ENCODE measurements around the gene DPM3. TPM values are rescaled to one million over a fixed set of nuclear protein-coding genes. Genes with fewer than 3 reads are reported as not detected.

DPM3 gene
- total and polyA plus RNA-seq, 2 of the 13 experiments (the other 11 are each of a cell fraction or from before 2014, with no cell fraction given): 23.2 to 53.4 TPM

DNA sequence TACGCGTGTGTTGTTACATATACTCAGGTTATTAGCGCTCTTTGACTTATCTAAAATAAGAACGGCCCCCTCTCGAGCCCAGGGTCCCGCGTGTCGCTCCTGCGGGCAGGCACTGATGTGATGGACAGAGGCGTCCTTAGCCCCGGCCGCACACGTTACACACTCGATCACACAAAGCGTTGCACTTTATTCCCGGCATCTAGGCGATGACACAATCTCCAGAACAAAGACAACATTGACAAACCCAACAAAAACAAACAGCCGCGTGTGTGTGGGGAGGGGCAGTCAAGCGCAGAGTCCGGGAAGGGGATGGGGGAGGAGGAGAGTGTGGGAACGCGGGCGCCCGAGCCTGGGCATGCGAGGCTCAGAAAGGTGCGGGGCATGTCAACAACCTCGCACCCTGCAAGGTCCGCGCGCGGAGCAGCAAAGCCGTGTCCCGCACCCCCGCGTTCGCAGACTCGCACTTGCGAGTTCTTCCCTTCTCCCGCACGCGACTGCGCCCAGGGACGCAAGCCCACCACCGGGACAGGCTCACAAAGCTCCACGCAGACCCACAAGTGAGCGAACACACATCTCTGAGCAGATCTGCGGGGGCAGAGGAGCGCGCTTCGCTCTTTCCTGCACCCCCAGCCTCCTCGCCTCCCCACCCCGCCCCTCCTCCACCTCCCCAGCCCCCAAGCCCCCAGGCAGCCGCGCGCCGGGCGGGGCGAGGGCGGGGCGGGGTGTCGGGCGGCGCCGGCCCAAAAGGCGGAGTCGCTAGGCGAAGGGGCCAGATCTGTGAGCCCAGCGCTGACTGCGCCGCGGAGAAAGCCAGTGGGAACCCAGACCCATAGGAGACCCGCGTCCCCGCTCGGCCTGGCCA, 13.0 kb downstream of the DPM3 start, which contains the start of gene EFNA1 (continued):
- TF ChIP-seq, protein P1, sequence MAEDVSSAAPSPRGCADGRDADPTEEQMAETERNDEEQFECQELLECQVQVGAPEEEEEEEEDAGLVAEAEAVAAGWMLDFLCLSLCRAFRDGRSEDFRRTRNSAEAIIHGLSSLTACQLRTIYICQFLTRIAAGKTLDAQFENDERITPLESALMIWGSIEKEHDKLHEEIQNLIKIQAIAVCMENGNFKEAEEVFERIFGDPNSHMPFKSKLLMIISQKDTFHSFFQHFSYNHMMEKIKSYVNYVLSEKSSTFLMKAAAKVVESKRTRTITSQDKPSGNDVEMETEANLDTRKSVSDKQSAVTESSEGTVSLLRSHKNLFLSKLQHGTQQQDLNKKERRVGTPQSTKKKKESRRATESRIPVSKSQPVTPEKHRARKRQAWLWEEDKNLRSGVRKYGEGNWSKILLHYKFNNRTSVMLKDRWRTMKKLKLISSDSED (CRISPR knock-in tag; IDR thresholded peaks at IDR 0.05): no peak; the same call in 1 of the 2 replicates
- TF ChIP-seq, protein P2, sequence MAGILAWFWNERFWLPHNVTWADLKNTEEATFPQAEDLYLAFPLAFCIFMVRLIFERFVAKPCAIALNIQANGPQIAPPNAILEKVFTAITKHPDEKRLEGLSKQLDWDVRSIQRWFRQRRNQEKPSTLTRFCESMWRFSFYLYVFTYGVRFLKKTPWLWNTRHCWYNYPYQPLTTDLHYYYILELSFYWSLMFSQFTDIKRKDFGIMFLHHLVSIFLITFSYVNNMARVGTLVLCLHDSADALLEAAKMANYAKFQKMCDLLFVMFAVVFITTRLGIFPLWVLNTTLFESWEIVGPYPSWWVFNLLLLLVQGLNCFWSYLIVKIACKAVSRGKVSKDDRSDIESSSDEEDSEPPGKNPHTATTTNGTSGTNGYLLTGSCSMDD (CRISPR knock-in tag; IDR thresholded peaks at IDR 0.05): no peak
- no peak for TF ChIP-seq ZFP62 (CRISPR knock-in tag; IDR thresholded peaks at IDR 0.05)
- TF ChIP-seq, protein P3, sequence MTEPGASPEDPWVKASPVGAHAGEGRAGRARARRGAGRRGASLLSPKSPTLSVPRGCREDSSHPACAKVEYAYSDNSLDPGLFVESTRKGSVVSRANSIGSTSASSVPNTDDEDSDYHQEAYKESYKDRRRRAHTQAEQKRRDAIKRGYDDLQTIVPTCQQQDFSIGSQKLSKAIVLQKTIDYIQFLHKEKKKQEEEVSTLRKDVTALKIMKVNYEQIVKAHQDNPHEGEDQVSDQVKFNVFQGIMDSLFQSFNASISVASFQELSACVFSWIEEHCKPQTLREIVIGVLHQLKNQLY (CRISPR knock-in tag; IDR thresholded peaks at IDR 0.05): peak; percentile 91; the same call in 1 of the 2 replicates
- TF ChIP-seq, protein P4, sequence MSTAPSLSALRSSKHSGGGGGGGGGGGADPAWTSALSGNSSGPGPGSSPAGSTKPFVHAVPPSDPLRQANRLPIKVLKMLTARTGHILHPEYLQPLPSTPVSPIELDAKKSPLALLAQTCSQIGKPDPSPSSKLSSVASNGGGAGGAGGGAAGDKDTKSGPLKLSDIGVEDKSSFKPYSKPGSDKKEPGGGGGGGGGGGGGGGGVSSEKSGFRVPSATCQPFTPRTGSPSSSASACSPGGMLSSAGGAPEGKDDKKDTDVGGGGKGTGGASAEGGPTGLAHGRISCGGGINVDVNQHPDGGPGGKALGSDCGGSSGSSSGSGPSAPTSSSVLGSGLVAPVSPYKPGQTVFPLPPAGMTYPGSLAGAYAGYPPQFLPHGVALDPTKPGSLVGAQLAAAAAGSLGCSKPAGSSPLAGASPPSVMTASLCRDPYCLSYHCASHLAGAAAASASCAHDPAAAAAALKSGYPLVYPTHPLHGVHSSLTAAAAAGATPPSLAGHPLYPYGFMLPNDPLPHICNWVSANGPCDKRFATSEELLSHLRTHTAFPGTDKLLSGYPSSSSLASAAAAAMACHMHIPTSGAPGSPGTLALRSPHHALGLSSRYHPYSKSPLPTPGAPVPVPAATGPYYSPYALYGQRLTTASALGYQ (CRISPR knock-in tag; IDR thresholded peaks at IDR 0.05): peak; percentile 88
- TF ChIP-seq YY1 (IDR thresholded peaks at IDR 0.05; ENCODE audit: insufficient read depth, insufficient replicate concordance, low read depth, low read length): peak; percentile 36
- TF ChIP-seq, protein P5, sequence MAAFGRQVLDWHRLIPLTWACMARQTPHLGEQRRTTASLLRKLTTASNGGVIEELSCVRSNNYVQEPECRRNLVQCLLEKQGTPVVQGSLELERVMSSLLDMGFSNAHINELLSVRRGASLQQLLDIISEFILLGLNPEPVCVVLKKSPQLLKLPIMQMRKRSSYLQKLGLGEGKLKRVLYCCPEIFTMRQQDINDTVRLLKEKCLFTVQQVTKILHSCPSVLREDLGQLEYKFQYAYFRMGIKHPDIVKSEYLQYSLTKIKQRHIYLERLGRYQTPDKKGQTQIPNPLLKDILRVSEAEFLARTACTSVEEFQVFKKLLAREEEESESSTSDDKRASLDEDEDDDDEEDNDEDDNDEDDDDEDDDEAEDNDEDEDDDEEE (CRISPR knock-in tag; IDR thresholded peaks at IDR 0.05): peak; percentile 46; the same call in 1 of the 2 replicates
- TF ChIP-seq, protein P6, sequence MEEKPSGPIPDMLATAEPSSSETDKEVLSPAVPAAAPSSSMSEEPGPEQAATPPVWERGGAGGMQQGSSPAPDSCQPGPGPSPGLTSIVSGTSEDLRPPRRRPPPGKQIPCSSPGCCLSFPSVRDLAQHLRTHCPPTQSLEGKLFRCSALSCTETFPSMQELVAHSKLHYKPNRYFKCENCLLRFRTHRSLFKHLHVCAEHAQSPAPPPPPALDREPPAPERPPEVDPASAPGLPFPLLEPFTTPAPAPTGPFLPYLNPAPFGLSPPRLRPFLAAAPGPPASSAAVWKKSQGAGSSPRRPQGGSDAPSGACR (CRISPR knock-in tag; IDR thresholded peaks at IDR 0.05): no peak; the same call in 1 of the 2 replicates
- TF ChIP-seq ZNF317 (CRISPR knock-in tag; IDR thresholded peaks at IDR 0.05): peak; percentile 77
- peak; percentile 96 for TF ChIP-seq CEBPG (CRISPR knock-in tag; IDR thresholded peaks at IDR 0.05)
- 0 out of 2 replicates have a peak, but pooled peaks have one; percentile 58 for TF ChIP-seq KDM1A (CRISPR knock-in tag; IDR thresholded peaks at IDR 0.05)
- TF ChIP-seq, protein P7, sequence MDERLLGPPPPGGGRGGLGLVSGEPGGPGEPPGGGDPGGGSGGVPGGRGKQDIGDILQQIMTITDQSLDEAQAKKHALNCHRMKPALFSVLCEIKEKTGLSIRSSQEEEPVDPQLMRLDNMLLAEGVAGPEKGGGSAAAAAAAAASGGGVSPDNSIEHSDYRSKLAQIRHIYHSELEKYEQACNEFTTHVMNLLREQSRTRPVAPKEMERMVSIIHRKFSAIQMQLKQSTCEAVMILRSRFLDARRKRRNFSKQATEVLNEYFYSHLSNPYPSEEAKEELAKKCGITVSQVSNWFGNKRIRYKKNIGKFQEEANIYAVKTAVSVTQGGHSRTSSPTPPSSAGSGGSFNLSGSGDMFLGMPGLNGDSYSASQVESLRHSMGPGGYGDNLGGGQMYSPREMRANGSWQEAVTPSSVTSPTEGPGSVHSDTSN (CRISPR knock-in tag; IDR thresholded peaks at IDR 0.05): peak; percentile 50
- TF ChIP-seq ZFP36 (IDR thresholded peaks at IDR 0.05; ENCODE audit: borderline replicate concordance, low read depth, low read length, partially characterized antibody): peak; percentile 30
- TF ChIP-seq ASH2L (IDR thresholded peaks at IDR 0.05; ENCODE audit: insufficient read length, low read depth, low read length): no peak
- TF ChIP-seq, protein P8, sequence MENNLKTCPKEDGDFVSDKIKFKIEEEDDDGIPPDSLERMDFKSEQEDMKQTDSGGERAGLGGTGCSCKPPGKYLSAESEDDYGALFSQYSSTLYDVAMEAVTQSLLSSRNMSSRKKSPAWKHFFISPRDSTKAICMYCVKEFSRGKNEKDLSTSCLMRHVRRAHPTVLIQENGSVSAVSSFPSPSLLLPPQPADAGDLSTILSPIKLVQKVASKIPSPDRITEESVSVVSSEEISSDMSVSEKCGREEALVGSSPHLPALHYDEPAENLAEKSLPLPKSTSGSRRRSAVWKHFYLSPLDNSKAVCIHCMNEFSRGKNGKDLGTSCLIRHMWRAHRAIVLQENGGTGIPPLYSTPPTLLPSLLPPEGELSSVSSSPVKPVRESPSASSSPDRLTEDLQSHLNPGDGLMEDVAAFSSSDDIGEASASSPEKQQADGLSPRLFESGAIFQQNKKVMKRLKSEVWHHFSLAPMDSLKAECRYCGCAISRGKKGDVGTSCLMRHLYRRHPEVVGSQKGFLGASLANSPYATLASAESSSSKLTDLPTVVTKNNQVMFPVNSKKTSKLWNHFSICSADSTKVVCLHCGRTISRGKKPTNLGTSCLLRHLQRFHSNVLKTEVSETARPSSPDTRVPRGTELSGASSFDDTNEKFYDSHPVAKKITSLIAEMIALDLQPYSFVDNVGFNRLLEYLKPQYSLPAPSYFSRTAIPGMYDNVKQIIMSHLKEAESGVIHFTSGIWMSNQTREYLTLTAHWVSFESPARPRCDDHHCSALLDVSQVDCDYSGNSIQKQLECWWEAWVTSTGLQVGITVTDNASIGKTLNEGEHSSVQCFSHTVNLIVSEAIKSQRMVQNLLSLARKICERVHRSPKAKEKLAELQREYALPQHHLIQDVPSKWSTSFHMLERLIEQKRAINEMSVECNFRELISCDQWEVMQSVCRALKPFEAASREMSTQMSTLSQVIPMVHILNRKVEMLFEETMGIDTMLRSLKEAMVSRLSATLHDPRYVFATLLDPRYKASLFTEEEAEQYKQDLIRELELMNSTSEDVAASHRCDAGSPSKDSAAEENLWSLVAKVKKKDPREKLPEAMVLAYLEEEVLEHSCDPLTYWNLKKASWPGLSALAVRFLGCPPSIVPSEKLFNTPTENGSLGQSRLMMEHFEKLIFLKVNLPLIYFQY (CRISPR knock-in tag; IDR thresholded peaks at IDR 0.05; ENCODE audit: borderline replicate concordance): peak; percentile 59; the same call in 1 of the 2 replicates
